HEK293 (cell line): ENCODE results near the gene FAM227B.

ENCODE experiments used
- ATF2 ChIP-seq: fragments of 450-650 bp; formaldehyde crosslinking; IDR thresholded peaks from 2 replicates; pipeline ENCODE4 v1.5.1; 2016; ENCODE audit warnings: missing biosample characterization, missing genetic modification characterization, low read depth
- BCL11A ChIP-seq: fragments of 450-650 bp; formaldehyde crosslinking; IDR thresholded peaks from 2 replicates; pipeline ENCODE4 v1.5.1; 2016; ENCODE audit warnings: low read depth, missing biosample characterization, missing genetic modification characterization
- CTCF ChIP-seq: fragments of 450-650 bp; formaldehyde crosslinking; IDR thresholded peaks from 2 replicates; pipeline ENCODE4 v1.5.1; 2016; ENCODE audit warnings: missing biosample characterization, missing genetic modification characterization
- PRDM1 ChIP-seq: fragments of 450-650 bp; formaldehyde crosslinking; IDR thresholded peaks from 2 replicates; pipeline ENCODE4; 2016; ENCODE audit warnings: missing biosample characterization, missing genetic modification characterization
- YY1 ChIP-seq: fragments of 450-650 bp; formaldehyde crosslinking; IDR thresholded peaks from 2 replicates; pipeline ENCODE4 v1.5.1; 2018; ENCODE audit warnings: missing biosample characterization, missing genetic modification characterization
- ZBTB10 ChIP-seq: fragments of 450-650 bp; formaldehyde crosslinking; IDR thresholded peaks from 2 replicates; pipeline ENCODE4 v1.5.1; 2016; ENCODE audit warnings: missing biosample characterization, missing genetic modification characterization
- ZBTB17 ChIP-seq: fragments of 450-650 bp; formaldehyde crosslinking; IDR thresholded peaks from 2 replicates; pipeline ENCODE4 v1.5.1; 2016; ENCODE audit warnings: missing biosample characterization, missing genetic modification characterization
- ZNF121 ChIP-seq: fragments of 450-650 bp; formaldehyde crosslinking; IDR thresholded peaks from 2 replicates; pipeline ENCODE4 v1.5.1; 2016; ENCODE audit warnings: missing biosample characterization, missing genetic modification characterization
- ZNF133 ChIP-seq: fragments of 450-650 bp; formaldehyde crosslinking; IDR thresholded peaks from 2 replicates; pipeline ENCODE4 v1.5.1; 2016; ENCODE audit warnings: missing biosample characterization, missing genetic modification characterization
- ZNF175 ChIP-seq: fragments of 450-650 bp; formaldehyde crosslinking; IDR thresholded peaks from 2 replicates; pipeline ENCODE4 v1.5.1; 2016; ENCODE audit warnings: missing biosample characterization, missing genetic modification characterization
- ZNF510 ChIP-seq: fragments of 450-650 bp; formaldehyde crosslinking; IDR thresholded peaks from 2 replicates; pipeline ENCODE4 v1.5.1; 2018; ENCODE audit warnings: mild to moderate bottlenecking, missing genetic modification characterization, missing biosample characterization; ENCODE audit not compliant: insufficient replicate concordance
- ZNF580 ChIP-seq: fragments of 450-650 bp; formaldehyde crosslinking; IDR thresholded peaks from 2 replicates; pipeline ENCODE4 v1.5.1; 2016; ENCODE audit warnings: missing biosample characterization, missing genetic modification characterization
- ZNF776 ChIP-seq: fragments of 450-650 bp; formaldehyde crosslinking; IDR thresholded peaks from 2 replicates; pipeline ENCODE4 v1.5.0; 2017; ENCODE audit warnings: missing biosample characterization, missing genetic modification characterization, borderline replicate concordance
- ZSCAN16 ChIP-seq: fragments of 450-650 bp; formaldehyde crosslinking; IDR thresholded peaks from 2 replicates; pipeline ENCODE4 v1.5.1; 2016; ENCODE audit warnings: missing biosample characterization, missing genetic modification characterization

- TF ChIP-seq CTCF (tag by site-specific recombination), result no peak
- TF ChIP-seq ZNF133 (tag by site-specific recombination), result no peak
- TF ChIP-seq ZNF121 (tag by site-specific recombination), result no peak
- no peak for TF ChIP-seq YY1
- TF ChIP-seq ZSCAN16, result no peak
- no peak for TF ChIP-seq PRDM1 (tag by site-specific recombination)
- peak; percentile 58 for TF ChIP-seq ATF2 (tag by site-specific recombination)
- no peak for TF ChIP-seq ZNF510
- TF ChIP-seq BCL11A (tag by site-specific recombination), result no peak
- TF ChIP-seq ZBTB17 (tag by site-specific recombination), result no peak
- no peak for TF ChIP-seq ZNF776 (tag by site-specific recombination)
- TF ChIP-seq ZBTB10 (tag by site-specific recombination), result no peak
- no peak for TF ChIP-seq ZNF580 (tag by site-specific recombination)
- TF ChIP-seq ZNF175 (tag by site-specific recombination), result no peak
Measured at GRCh38 chr15:49644364-49644794, 23.8 kb upstream of the FAM227B start.
